HG02798 (cell line): Measurements from ENCODE around the gene PPFIA4.
"Not testable (repeated sequence)": the region's sequence is repeated elsewhere in the genome, so short reads cannot be mapped to it uniquely, and the experiment has no call there.

ENCODE experiments used
- ATAC-seq: cut with Tn5 transposase; IDR thresholded peaks from one replicate; pipeline ENCODE4 v1.9.1; 2021; ENCODE audit warnings: mild to moderate bottlenecking; ENCODE audit not compliant: unreplicated experiment, poor library complexity

The PPFIA4 gene

GRCh38 chr1:203026031-203026665 lies at the start of gene PPFIA4:
TSS of gene PPFIA4 (plus strand) at chr1:203026491. CDS start at chr1:203039009, 12,518 bp downstream.
- ATAC-seq, result peak; percentile 82

- ATAC-seq, result no peak
These were observed 49.7 kb upstream of the PPFIA4 start for GRCh38 chr1:202976633-202977032.

- no peak for ATAC-seq
These were observed 46.8 kb upstream of the PPFIA4 start for GRCh38 chr1:202979459-202979858.

GRCh38 chr1:202981939-202982338 lies 44.4 kb upstream of the PPFIA4 start:
- no peak for ATAC-seq

GRCh38 chr1:202982715-202983430 lies 43.4 kb upstream of the PPFIA4 start:
- no peak for ATAC-seq

- not testable (repeated sequence) for ATAC-seq
These were observed 40.2 kb upstream of the PPFIA4 start for GRCh38 chr1:202986120-202986519.

- ATAC-seq, result no peak
These were observed 39.0 kb upstream of the PPFIA4 start for GRCh38 chr1:202987255-202987654.

GRCh38 chr1:202987922-202988583 lies 38.2 kb upstream of the PPFIA4 start:
- ATAC-seq, result no peak

GRCh38 chr1:202989879-202990278 lies 36.4 kb upstream of the PPFIA4 start:
- ATAC-seq, result no peak

GRCh38 chr1:202991112-202991511 lies 35.2 kb upstream of the PPFIA4 start:
- ATAC-seq, result no peak

GRCh38 chr1:202994756-202995155 lies 31.5 kb upstream of the PPFIA4 start:
- ATAC-seq, result no peak

GRCh38 chr1:202998836-202999750 lies 27.2 kb upstream of the PPFIA4 start:
- no peak for ATAC-seq

- ATAC-seq, result no peak
These were observed 25.9 kb upstream of the PPFIA4 start for GRCh38 chr1:203000217-203000944.

- ATAC-seq, result no peak
These were observed 24.3 kb upstream of the PPFIA4 start for GRCh38 chr1:203001986-203002385.

GRCh38 chr1:203002951-203003350 lies 23.3 kb upstream of the PPFIA4 start:
- no peak for ATAC-seq

- ATAC-seq, result not testable (repeated sequence)
These were observed 20.7 kb upstream of the PPFIA4 start for GRCh38 chr1:203005395-203006142.

GRCh38 chr1:203006948-203007871 lies 19.1 kb upstream of the PPFIA4 start, which contains the start of gene TMEM183A:
TSS of gene TMEM183A (plus strand) at chr1:203007374. CDS start at chr1:203007466, 92 bp downstream.
- peak; percentile 96 for ATAC-seq

- ATAC-seq, result no peak
These were observed 17.1 kb upstream of the PPFIA4 start for GRCh38 chr1:203009185-203009584.
